GM21447 (cell line): ENCODE results near the gene SLC16A7.

Experiments used
- ATAC-seq: cut with Tn5 transposase; IDR thresholded peaks from one replicate; pipeline ENCODE4 v1.9.1; 2021; ENCODE audit not compliant: unreplicated experiment

Gene SLC16A7

GRCh38 chr12:59620326-59620725 is 24.5 kb downstream of the SLC16A7 start:
- no peak for ATAC-seq

- no peak for ATAC-seq
Observed at GRCh38 chr12:59624732-59625460, 29.1 kb downstream of the SLC16A7 start.

- no peak for ATAC-seq
Observed at GRCh38 chr12:59626382-59626781, 30.6 kb downstream of the SLC16A7 start.

- ATAC-seq = no peak
Observed at GRCh38 chr12:59627582-59627981, 31.8 kb downstream of the SLC16A7 start.

- no peak for ATAC-seq
Observed at GRCh38 chr12:59629890-59630289, 34.1 kb downstream of the SLC16A7 start.

- no peak for ATAC-seq
Observed at GRCh38 chr12:59632408-59632807, 36.6 kb downstream of the SLC16A7 start.

- no peak for ATAC-seq
Observed at GRCh38 chr12:59634254-59634653, 38.4 kb downstream of the SLC16A7 start.

GRCh38 chr12:59636945-59637691 is 41.3 kb downstream of the SLC16A7 start:
- ATAC-seq = peak; percentile 54

GRCh38 chr12:59637692-59638070 is 41.9 kb downstream of the SLC16A7 start:
- ATAC-seq = peak; percentile 22

GRCh38 chr12:59643550-59643949 is 47.7 kb downstream of the SLC16A7 start:
- ATAC-seq = no peak

GRCh38 chr12:59645242-59645641 is 49.4 kb downstream of the SLC16A7 start:
- no peak for ATAC-seq

- no peak for ATAC-seq
Observed at GRCh38 chr12:59646636-59647035, 50.8 kb downstream of the SLC16A7 start.

- no peak for ATAC-seq
Observed at GRCh38 chr12:59649203-59649602, 53.4 kb downstream of the SLC16A7 start.

- ATAC-seq = no peak
Observed at GRCh38 chr12:59650588-59651228, 54.9 kb downstream of the SLC16A7 start.

GRCh38 chr12:59651229-59651920 is 55.5 kb downstream of the SLC16A7 start:
- ATAC-seq = no peak

GRCh38 chr12:59652130-59652529 is 56.3 kb downstream of the SLC16A7 start:
- no peak for ATAC-seq

- no peak for ATAC-seq
Observed at GRCh38 chr12:59654061-59654460, 58.2 kb downstream of the SLC16A7 start.

- ATAC-seq = no peak
Observed at GRCh38 chr12:59657266-59657665, 61.4 kb downstream of the SLC16A7 start.

GRCh38 chr12:59657711-59658110 is 61.9 kb downstream of the SLC16A7 start:
- ATAC-seq = no peak

GRCh38 chr12:59660148-59660547 is 64.3 kb downstream of the SLC16A7 start:
- ATAC-seq = no peak

- no peak for ATAC-seq
Observed at GRCh38 chr12:59660921-59661597, 65.2 kb downstream of the SLC16A7 start.
